Thyroid gland (tissue), 4 donors: ENCODE measurements around the gene DOK6.

Source experiments
- POLR2A ChIP-seq, 2 donors: fragments of 450-650 bp; IDR thresholded peaks; one replicate each; pipeline ENCODE4 v1.6.1; 2017; ENCODE audit warnings: antibody characterized with exemption in 2 of 2, mild to moderate bottlenecking in 2 of 2, moderate library complexity in 1 of 2
- TF ChIP-seq, protein P1 (sequence below), 6 experiments: fragments of 200-600 bp in 3 of 6; fragments of 450-650 bp in 3 of 6; sonication (generic) in 3 of 6; IDR thresholded peaks; one replicate each; pipeline ENCODE4 v1.5.1; 2016 to 2019; ENCODE audit warnings: antibody characterized with exemption in 6 of 6, mild to moderate bottlenecking in 2 of 6, inconsistent platforms in 1 of 6, moderate library complexity in 1 of 6

DNA sequence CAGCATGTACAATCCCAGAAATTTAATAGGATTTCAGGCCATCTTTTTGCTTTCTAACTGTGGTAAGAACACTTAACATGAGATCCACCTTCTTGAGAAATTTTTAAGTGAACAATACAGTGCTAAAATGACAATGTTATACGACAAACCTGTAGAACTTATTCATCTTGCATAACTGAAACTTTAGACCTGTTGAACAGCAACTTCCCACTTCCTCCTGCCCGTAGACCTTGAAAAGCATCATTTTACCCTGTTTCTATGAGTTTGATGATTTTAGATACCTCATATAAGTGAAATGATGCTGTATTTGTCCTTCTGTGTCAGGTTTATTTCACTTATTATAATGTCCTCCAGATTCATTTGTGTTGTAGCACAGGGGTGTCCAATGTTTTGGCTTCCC is 418.8 kb downstream of the DOK6 start:
- no peak for TF ChIP-seq POLR2A (IDR thresholded peaks at IDR 0.05)
- TF ChIP-seq, protein P1, sequence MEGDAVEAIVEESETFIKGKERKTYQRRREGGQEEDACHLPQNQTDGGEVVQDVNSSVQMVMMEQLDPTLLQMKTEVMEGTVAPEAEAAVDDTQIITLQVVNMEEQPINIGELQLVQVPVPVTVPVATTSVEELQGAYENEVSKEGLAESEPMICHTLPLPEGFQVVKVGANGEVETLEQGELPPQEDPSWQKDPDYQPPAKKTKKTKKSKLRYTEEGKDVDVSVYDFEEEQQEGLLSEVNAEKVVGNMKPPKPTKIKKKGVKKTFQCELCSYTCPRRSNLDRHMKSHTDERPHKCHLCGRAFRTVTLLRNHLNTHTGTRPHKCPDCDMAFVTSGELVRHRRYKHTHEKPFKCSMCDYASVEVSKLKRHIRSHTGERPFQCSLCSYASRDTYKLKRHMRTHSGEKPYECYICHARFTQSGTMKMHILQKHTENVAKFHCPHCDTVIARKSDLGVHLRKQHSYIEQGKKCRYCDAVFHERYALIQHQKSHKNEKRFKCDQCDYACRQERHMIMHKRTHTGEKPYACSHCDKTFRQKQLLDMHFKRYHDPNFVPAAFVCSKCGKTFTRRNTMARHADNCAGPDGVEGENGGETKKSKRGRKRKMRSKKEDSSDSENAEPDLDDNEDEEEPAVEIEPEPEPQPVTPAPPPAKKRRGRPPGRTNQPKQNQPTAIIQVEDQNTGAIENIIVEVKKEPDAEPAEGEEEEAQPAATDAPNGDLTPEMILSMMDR (IDR thresholded peaks at IDR 0.05), result no peak
